T-cell (primary cell): Measurements from ENCODE around the gene CELSR1. TPM values are rescaled to one million over a fixed set of nuclear protein-coding genes. Genes with fewer than 3 reads are reported as not detected.

ENCODE experiments used
- ATAC-seq, 4 experiments: fragments of 200-7000 bp in 3 of 4; fragments of 150-1000 bp in 1 of 4; cut with Tn5 transposase; replicated peaks in 1 of 4; 1 replicate in 3 of 4; 2 replicates in 1 of 4; pipeline ENCODE4 v1.10.0; 2021; ENCODE audit warnings: moderate library complexity in 3 of 4, mild to moderate bottlenecking in 2 of 4, moderate number of reproducible peaks in 1 of 4
- CTCF ChIA-PET, 2 donors: fragments of 300-600 bp; sonication (Branson Sonifier 250); formaldehyde crosslinking; loops; one replicate each; lab custom pipeline; 2022; ENCODE audit warnings: antibody characterized with exemption in 2 of 2; lab: Charles Lee
- POLR2A ChIA-PET, 2 donors: fragments of 300-600 bp; sonication (Branson Sonifier 250); formaldehyde crosslinking; loops; one replicate each; lab custom pipeline; 2022; ENCODE audit warnings: antibody characterized with exemption in 2 of 2; lab: Charles Lee
- DNase-seq, 35 experiments: peaks; one replicate each; pipeline versions ENCODE4 v3.0.0 to v3.0.0-alpha.2; 2013 to 2023
- H3K27ac ChIP-seq: one replicate; pipeline ENCODE4 v1.5.1; 2013; ENCODE audit warnings: low read length
- H3K27me3 ChIP-seq, 2 experiments: replicated peaks in 1 of 2; 1 replicate in 1 of 2; 2 replicates in 1 of 2; pipeline versions ENCODE4 v1.6.1 to v1.7.0; 2013; ENCODE audit warnings: low read length in 1 of 2, mixed read lengths in 1 of 2; ENCODE audit not compliant: control insufficient read depth in 2 of 2, insufficient read depth in 2 of 2; ENCODE audit errors: extremely low read depth in 1 of 2
- H3K36me3 ChIP-seq, 2 donors: 1 replicate in 1 of 2; 2 replicates in 1 of 2; pipeline versions ENCODE4 v1.6.1 to v1.7.0; 2013; ENCODE audit warnings: low read length in 1 of 2; ENCODE audit not compliant: control insufficient read depth in 2 of 2, insufficient read depth in 1 of 2; ENCODE audit errors: extremely low read depth in 1 of 2
- H3K4me1 ChIP-seq, 2 experiments: 1 replicate in 1 of 2; 2 replicates in 1 of 2; pipeline versions ENCODE4 v1.6.1 to v1.7.0; 2013; ENCODE audit warnings: low read length in 2 of 2, mixed read lengths in 1 of 2; ENCODE audit not compliant: insufficient read depth in 2 of 2, control insufficient read depth in 1 of 2; ENCODE audit errors: extremely low read depth in 1 of 2
- H3K4me3 ChIP-seq, 2 donors: 1 replicate in 1 of 2; 2 replicates in 1 of 2; pipeline versions ENCODE4 v1.5.1 to v1.7.0; 2013; ENCODE audit warnings: mild to moderate bottlenecking in 2 of 2, low read length in 1 of 2, moderate library complexity in 1 of 2; ENCODE audit not compliant: control insufficient read depth in 1 of 2; ENCODE audit errors: extremely low read depth in 1 of 2
- H3K9me3 ChIP-seq: 2 replicates; pipeline ENCODE4 v1.7.0; 2013
- H3K27ac Mint-ChIP-seq, 2 donors: one replicate each; pipeline ENCODE4 v1.8.0; 2020 to 2021; ENCODE audit warnings: mild to moderate bottlenecking in 2 of 2, mixed read lengths in 2 of 2
- H3K27me3 Mint-ChIP-seq, 2 donors: one replicate each; pipeline ENCODE4 v1.8.0; 2021 to 2022; ENCODE audit warnings: mixed read lengths in 2 of 2
- H3K36me3 Mint-ChIP-seq: one replicate; pipeline ENCODE4 v1.8.0; 2021; ENCODE audit warnings: mixed read lengths
- H3K4me1 Mint-ChIP-seq, 3 donors: one replicate each; pipeline ENCODE4 v1.8.0; 2020 to 2022; ENCODE audit warnings: mixed read lengths in 3 of 3, mild to moderate bottlenecking in 1 of 3
- H3K4me3 Mint-ChIP-seq, 3 donors: one replicate each; pipeline ENCODE4 v1.8.0; 2020 to 2022; ENCODE audit warnings: mild to moderate bottlenecking in 3 of 3, mixed read lengths in 3 of 3, moderate library complexity in 3 of 3
- H3K9me3 Mint-ChIP-seq, 3 donors: one replicate each; pipeline ENCODE4 v1.8.0; 2020 to 2022; ENCODE audit warnings: mixed read lengths in 3 of 3
- WGBS: methylation state at CpG from one replicate; pipeline ENCODE4 v1.1.5; 2013; ENCODE audit warnings: missing lambda C conversion rate; ENCODE audit not compliant: insufficient coverage; 5-methylcytosine and 5-hydroxymethylcytosine counted together
- total RNA-seq, 35 experiments: library from RNA in 6 of 35; stranded (reverse) in 6 of 35; fragments of 120-200 nt in 1 of 35; gene quantifications; one replicate each; pipeline versions ENCODE4 v1.2.1 to v1.2.4 and lab custom pipeline; 2013 to 2026

CELSR1 gene
- total RNA-seq, 5 donors from 2014 or later (not counting 1 experiment from before 2014, with no cell fraction given) = 1.1 to 2.7 (median 1.6) TPM

DNA sequence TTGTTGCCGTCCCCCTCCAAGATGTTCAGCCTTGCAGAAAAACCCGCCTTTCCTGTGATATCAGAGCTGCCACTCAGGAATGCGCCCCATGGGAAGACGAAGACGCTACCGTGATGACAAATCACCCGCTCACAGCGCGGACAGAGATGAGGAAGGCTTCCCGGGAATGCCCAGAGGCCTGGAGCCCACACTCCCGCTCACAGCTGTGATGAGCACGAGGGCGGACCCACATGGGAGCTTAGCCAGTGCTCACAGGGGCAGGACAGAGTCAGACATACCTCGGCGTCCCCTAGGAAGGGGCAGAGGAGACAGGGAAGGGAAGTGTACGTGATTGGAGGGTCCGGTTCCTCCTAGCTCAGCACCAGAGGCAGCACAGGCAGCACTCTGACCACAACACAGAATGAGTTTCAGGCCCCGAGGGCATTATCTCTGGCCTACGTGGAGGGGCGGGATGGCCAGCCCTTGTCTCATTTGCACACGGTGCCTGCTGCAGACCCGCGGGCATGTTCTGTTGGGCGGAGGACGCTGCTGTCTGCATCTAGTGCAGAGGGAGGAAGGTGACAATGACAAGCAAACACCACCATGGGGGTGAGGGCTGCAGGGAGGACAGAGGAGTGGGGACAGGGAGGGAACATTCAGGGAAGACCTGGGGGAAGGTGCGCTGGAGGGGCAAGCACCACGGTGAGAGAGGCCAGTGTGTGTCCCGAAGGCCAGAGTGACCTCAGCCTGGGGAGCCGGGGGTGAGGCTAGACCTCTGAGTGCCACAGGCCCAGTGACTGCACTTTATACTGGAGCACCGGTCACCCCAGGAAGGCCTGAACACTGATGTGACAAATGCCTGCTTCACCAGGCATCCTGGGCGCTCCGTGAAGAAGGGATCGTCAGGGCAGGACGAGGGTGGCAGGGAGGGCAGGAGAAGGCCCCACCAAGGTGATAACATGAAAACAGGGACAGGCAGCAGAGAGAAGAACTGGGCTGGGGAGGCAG lies 79.6 kb downstream of the CELSR1 start:
- no peak for DNase-seq
- no peak for ATAC-seq
- Mint-ChIP-seq H3K4me3 (no peak overlapping the region), H3K27ac (no peak overlapping the region), H3K4me1 (no peaks in the 10 kb centered on the region), H3K9me3 (no peaks in the 10 kb centered on the region), H3K27me3 (peaks cover 12 to 18% of the 10 kb centered on the region in 2 donors), H3K36me3 (no peaks in the 10 kb centered on the region)
- no peaks in the 10 kb centered on the region for H3K9me3 ChIP-seq
- no peak overlapping the region for H3K4me3 ChIP-seq
- POLR2A ChIA-PET = no interaction called here
- no peaks in the 10 kb centered on the region for H3K4me1 ChIP-seq
- H3K27ac ChIP-seq = no peak overlapping the region
- H3K27me3 ChIP-seq = peaks cover 0 to 50% of the 10 kb centered on the region in 2 experiments
- 84% methylated on average over 33 of the region's 34 CpGs for WGBS
- CTCF ChIA-PET = interaction anchor here in 1 of 2 donors (0.6 kb wide), 1 partner anchor 71 kb away, joined by 3 read pairs; no protein-coding TSS in a partner anchor
- no peaks in the 10 kb centered on the region for H3K36me3 ChIP-seq

DNA sequence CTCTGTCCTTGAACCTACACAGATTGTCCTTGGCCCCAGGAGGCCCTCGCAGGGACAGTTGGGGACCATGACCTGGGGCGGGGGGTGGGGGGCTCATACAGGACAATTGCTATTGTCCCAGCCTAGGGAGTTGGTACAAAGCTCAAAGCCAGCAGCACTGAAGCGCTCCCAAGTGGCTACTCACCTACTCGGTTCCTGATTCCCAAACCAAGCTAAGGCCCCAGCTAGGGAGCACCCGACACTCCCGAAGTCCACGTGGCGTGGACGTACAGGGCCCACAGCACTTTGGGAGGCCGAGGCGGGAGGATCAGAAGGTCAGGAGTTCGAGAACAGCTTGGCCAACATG lies 80.6 kb downstream of the CELSR1 start:
- CTCF ChIA-PET = interaction anchor here in 1 of 2 donors (0.6 kb wide), 1 partner anchor 72 kb away, joined by 3 read pairs; no protein-coding TSS in a partner anchor
- no peaks in the 10 kb centered on the region for H3K4me1 Mint-ChIP-seq
- 92% methylated on average over 9 of the region's 12 CpGs for WGBS
- no peak overlapping the region for H3K4me3 Mint-ChIP-seq
- H3K9me3 Mint-ChIP-seq = no peaks in the 10 kb centered on the region
- no peaks in the 10 kb centered on the region for H3K4me1 ChIP-seq
- no peaks in the 10 kb centered on the region for H3K36me3 Mint-ChIP-seq
- H3K4me3 ChIP-seq = no peak overlapping the region
- H3K27ac ChIP-seq = no peak overlapping the region
- POLR2A ChIA-PET = no interaction called here
- no peak overlapping the region for H3K27ac Mint-ChIP-seq
- peaks cover 0 to 56% of the 10 kb centered on the region in 2 experiments for H3K27me3 ChIP-seq
- no peaks in the 10 kb centered on the region for H3K9me3 ChIP-seq
- no peaks in the 10 kb centered on the region for H3K36me3 ChIP-seq
- DNase-seq (no peak), ATAC-seq (no peak)
- H3K27me3 Mint-ChIP-seq = peaks cover 12 to 18% of the 10 kb centered on the region in 2 donors

DNA sequence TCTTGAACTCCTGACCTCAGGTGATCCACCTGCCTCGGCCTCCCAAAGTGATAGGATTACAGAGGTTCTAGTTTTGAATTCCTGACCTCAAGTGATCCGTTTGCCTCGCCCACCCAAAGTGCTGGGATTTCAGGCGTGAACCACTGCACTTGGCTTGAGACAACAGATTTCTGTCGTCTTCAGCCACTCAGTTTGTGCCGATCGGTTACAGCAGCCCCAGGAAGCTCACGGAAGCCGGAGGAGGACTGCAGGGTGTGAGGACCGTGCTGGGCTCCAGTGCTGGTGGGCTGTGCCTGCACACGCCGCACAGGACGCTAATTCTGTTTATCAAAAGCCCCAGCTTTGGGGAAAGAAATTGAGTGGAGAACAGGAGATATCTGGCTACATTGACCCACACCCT lies 82.0 kb downstream of the CELSR1 start:
- DNase-seq (no peak), ATAC-seq (no peak)
- Mint-ChIP-seq H3K27me3 (peaks cover 12 to 15% of the 10 kb centered on the region in 2 donors), H3K4me3 (no peak overlapping the region), H3K27ac (no peak overlapping the region), H3K9me3 (no peaks in the 10 kb centered on the region), H3K36me3 (no peaks in the 10 kb centered on the region), H3K4me1 (no peaks in the 10 kb centered on the region)
- H3K27me3 ChIP-seq = peaks cover 0 to 58% of the 10 kb centered on the region in 2 experiments
- 86% methylated on average over 13 of the region's 13 CpGs for WGBS
- no peaks in the 10 kb centered on the region for H3K4me1 ChIP-seq
- H3K36me3 ChIP-seq = no peaks in the 10 kb centered on the region
- no peak overlapping the region for H3K4me3 ChIP-seq
- CTCF ChIA-PET = no interaction called here
- POLR2A ChIA-PET = no interaction called here
- H3K27ac ChIP-seq = no peak overlapping the region
- H3K9me3 ChIP-seq = no peaks in the 10 kb centered on the region

DNA sequence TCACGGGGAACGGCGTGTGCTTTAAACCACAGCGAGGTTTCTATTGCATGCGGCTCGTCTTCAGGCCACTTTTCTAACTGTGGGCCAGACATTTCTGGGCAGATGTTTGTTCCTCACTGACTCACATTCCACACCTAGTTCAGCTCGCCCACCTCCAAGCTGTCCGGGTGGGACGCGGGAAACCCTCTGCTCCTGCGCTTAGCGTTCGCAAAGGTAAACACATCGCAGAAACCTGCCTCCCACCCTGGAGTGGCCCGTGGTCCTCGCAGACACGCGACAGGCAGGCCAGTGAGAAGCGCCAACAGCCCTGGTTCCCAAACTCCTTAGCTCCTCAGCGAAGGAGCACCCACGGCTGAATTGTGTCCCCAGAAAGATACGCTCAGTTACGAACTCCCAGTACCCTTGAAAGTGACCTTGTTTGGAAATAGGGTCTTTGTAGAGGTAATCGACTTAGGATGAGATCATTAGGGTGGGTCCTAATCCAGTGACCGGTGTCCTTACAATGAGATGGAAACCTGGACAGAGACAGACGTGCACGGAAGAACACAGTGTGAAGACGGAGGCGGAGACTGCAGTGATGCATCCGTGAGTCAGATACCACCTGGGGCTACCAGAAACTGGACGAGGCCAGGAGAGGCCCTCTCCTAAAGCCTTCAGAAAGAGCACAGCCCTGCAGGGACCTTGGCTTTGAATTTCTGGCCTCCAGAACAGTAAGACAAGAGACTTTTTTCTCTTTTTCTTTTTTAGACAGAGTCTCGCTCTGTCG lies 82.7 kb downstream of the CELSR1 start:
- WGBS = 89% methylated on average over 31 of the region's 33 CpGs
- Histone ChIP-seq H3K9me3 (no peaks in the 10 kb centered on the region), H3K27me3 (peaks cover 0 to 59% of the 10 kb centered on the region in 2 experiments), H3K4me1 (no peaks in the 10 kb centered on the region), H3K27ac (no peak overlapping the region), H3K36me3 (no peaks in the 10 kb centered on the region), H3K4me3 (no peak overlapping the region)
- Mint-ChIP-seq H3K9me3 (no peaks in the 10 kb centered on the region), H3K27me3 (peaks cover 7 to 14% of the 10 kb centered on the region in 2 donors), H3K27ac (no peak overlapping the region), H3K4me3 (no peak overlapping the region), H3K36me3 (no peaks in the 10 kb centered on the region), H3K4me1 (no peaks in the 10 kb centered on the region)
- ATAC-seq (no peak), DNase-seq (no peak)
- ChIA-PET POLR2A (no interaction called here), CTCF (no interaction called here)

- 86% methylated on average over 23 of the region's 24 CpGs for WGBS
- H3K4me3 ChIP-seq = no peak overlapping the region
- DNase-seq (no peak), ATAC-seq (no peak)
- no peak overlapping the region for H3K27ac ChIP-seq
- Mint-ChIP-seq H3K27me3 (peaks cover 13 to 14% of the 10 kb centered on the region in 2 donors), H3K27ac (no peak overlapping the region), H3K36me3 (no peaks in the 10 kb centered on the region), H3K4me3 (no peak overlapping the region), H3K9me3 (no peaks in the 10 kb centered on the region), H3K4me1 (no peaks in the 10 kb centered on the region)
- POLR2A ChIA-PET = no interaction called here
- CTCF ChIA-PET = no interaction called here
- no peaks in the 10 kb centered on the region for H3K9me3 ChIP-seq
- peaks cover 0 to 54% of the 10 kb centered on the region in 2 experiments for H3K27me3 ChIP-seq
- no peaks in the 10 kb centered on the region for H3K36me3 ChIP-seq
- no peaks in the 10 kb centered on the region for H3K4me1 ChIP-seq
These were observed 83.5 kb downstream of the CELSR1 start for GRCh38 chr22:46453829-46454503.
